Pancreas (tissue), 10 donors: Measurements from ENCODE around the gene RC3H2. TPM values are rescaled to one million over a fixed set of nuclear protein-coding genes. Genes with fewer than 3 reads are reported as not detected.
"Not testable (repeated sequence)": the region's sequence is repeated elsewhere in the genome, so short reads cannot be mapped to it uniquely, and the experiment has no call there.

ENCODE experiments used
- ATAC-seq, 4 donors: fragments of 200-7000 bp; cut with Tn5 transposase; one replicate each; pipeline versions ENCODE4 v1.8.0 to v1.9.1; 2020; ENCODE audit warnings: mild to moderate bottlenecking in 4 of 4, moderate library complexity in 4 of 4
- DNase-seq, 6 donors: peaks; one replicate each; pipeline ENCODE4 v3.0.0-alpha.2; 2020
- FAIRE-seq: peaks from 2 replicates; lab custom pipeline; 2012; peaks lifted over from hg19 to GRCh38; lab: Jason Lieb, UNC
- H3K27ac ChIP-seq, 4 donors: fragments of 200-600 bp; sonication (generic); 1 replicate in 3 of 4; 2 replicates in 1 of 4; pipeline versions ENCODE4 v1.5.0 to v1.8.0; 2020
- H3K27me3 ChIP-seq, 4 donors: fragments of 200-600 bp; one replicate each; pipeline ENCODE4 v1.8.0; 2021
- H3K36me3 ChIP-seq, 3 donors: fragments of 200-600 bp; sonication (generic) in 1 of 3; one replicate each; pipeline versions ENCODE4 v1.5.0 to v1.8.0; 2020 to 2021
- H3K4me1 ChIP-seq, 3 donors: fragments of 200-600 bp; one replicate each; pipeline ENCODE4 v1.8.0; 2021
- H3K4me3 ChIP-seq, 4 donors: fragments of 200-600 bp; sonication (generic) in 2 of 4; one replicate each; pipeline versions ENCODE4 v1.5.0 to v1.8.0; 2020 to 2021
- H3K9me3 ChIP-seq, 4 donors: fragments of 200-600 bp; one replicate each; pipeline ENCODE4 v1.8.0; 2021
- WGBS, 2 donors: extraction: QIAGEN DNeasy Blood & Tissue Kit; methylation state at CpG; one replicate each; pipeline ENCODE4 v1.1.7; 2013; 5-methylcytosine and 5-hydroxymethylcytosine counted together
- intact Hi-C, 3 donors: fragments of 100-400 bp; cut with DNase I; formaldehyde crosslinking; loops; one replicate each; pipeline versions ENCODE4 v1.11.1 to v1.14.2; 2022
- polyA plus RNA-seq, 2 donors: library from polyadenylated mRNA; stranded (reverse); fragments of 200-250 nt; gene quantifications; one replicate each; pipeline ENCODE4 v1.2.3, GENCODE V29; 2013
- total RNA-seq, 6 donors: library from RNA; stranded (reverse); fragmentation: NEBNext Ultra II Directional in 4 of 6; extraction: Animal tissue kit (Norgen Biotek cat#: 25700) in 4 of 6; gene quantifications; one replicate each; pipeline versions ENCODE4 v1.2.1 to v1.2.4, GENCODE V29; 2021 to 2023
- TF ChIP-seq, protein P1 (sequence below), 4 donors: fragments of 200-600 bp; sonication (generic) in 3 of 4; IDR thresholded peaks; one replicate each; pipeline versions ENCODE4 v1.5.0 to v1.8.0; 2021; ENCODE audit warnings: antibody characterized with exemption in 4 of 4
- donor health status: healthy with polysubstance abuse.
- donor health status: DM: no; HTN: no; CAD: no; lungs with moderate emphysema.
- donor health status: DM: no; HTN: no; CAD: no.
- donor health status: control.
- donor health status: control.
- donor health status: Bipolar disorder and iron deficiency.
- donor health status: DM: yes; HTN: yes; CAD: no.
- donor health status: DM: no; HTN: no; CAD: no.
- donor health status: DM: no; HTN: no; CAD: no.
- donor health status: DM: yes; HTN: yes; CAD: no.

The RC3H2 gene
- total and polyA plus RNA-seq, 8 donors, result 4.1 to 18.7 (median 12.1) TPM

DNA sequence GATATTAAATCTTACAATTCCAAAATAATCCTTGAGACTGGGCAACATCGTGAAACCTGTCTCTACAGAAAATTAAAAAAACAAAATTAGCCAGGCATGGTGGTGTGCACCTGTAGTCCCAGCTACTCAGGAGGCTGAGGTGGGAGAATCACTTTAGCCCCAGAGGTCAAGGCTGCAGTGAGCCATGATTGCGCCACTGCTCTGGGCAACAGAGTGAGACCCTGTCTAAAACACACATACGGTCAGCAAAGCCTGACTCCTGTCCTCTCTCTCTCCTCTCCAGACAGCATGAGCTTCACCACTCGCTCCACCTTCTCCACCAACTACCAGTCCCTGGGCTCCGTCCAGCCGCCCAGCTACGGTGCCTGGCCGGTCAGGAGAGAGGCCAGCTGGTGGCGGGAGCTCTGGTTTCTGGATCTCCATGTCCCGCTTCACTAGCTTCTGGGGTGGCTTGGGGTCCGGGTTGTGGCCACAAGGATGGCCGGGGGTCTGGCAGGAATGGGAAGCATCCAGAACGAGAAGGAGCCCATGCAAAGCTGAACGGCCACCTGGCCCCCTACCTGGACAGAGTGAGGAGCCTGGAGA is 67.8 kb downstream of the RC3H2 start:
- Histone ChIP-seq H3K4me3 (no peak overlapping the region), H3K4me1 (no peaks in the 10 kb centered on the region), H3K27me3 (no peaks in the 10 kb centered on the region), H3K27ac (no peak overlapping the region), H3K36me3 (no peaks in the 10 kb centered on the region), H3K9me3 (no peaks in the 10 kb centered on the region)
- DNase-seq (peak in 1 of 6 donors; percentile 56), ATAC-seq (no peak), FAIRE-seq (no peak)
- TF ChIP-seq, protein P1, sequence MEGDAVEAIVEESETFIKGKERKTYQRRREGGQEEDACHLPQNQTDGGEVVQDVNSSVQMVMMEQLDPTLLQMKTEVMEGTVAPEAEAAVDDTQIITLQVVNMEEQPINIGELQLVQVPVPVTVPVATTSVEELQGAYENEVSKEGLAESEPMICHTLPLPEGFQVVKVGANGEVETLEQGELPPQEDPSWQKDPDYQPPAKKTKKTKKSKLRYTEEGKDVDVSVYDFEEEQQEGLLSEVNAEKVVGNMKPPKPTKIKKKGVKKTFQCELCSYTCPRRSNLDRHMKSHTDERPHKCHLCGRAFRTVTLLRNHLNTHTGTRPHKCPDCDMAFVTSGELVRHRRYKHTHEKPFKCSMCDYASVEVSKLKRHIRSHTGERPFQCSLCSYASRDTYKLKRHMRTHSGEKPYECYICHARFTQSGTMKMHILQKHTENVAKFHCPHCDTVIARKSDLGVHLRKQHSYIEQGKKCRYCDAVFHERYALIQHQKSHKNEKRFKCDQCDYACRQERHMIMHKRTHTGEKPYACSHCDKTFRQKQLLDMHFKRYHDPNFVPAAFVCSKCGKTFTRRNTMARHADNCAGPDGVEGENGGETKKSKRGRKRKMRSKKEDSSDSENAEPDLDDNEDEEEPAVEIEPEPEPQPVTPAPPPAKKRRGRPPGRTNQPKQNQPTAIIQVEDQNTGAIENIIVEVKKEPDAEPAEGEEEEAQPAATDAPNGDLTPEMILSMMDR (IDR thresholded peaks at IDR 0.05), result no peak
- WGBS, 2 donors, result 87 to 92% methylated on average over 14 of the region's 14 CpGs
- intact Hi-C loops, result no loop called here

- ATAC-seq, result no peak
- DNase-seq, result no peak
- FAIRE-seq, result no peak
- Histone ChIP-seq H3K4me1 (no peaks in the 10 kb centered on the region), H3K36me3 (no peaks in the 10 kb centered on the region), H3K9me3 (no peaks in the 10 kb centered on the region), H3K27me3 (no peaks in the 10 kb centered on the region), H3K27ac (no peak overlapping the region), H3K4me3 (no peak overlapping the region)
- WGBS, 2 donors, result 59 to 75% methylated on average over 4 of the region's 4 CpGs
- intact Hi-C loops, result no loop called here
- TF ChIP-seq, protein P1 (IDR thresholded peaks at IDR 0.05), result no peak
Observed at GRCh38 chr9:122835313-122835731, 69.8 kb downstream of the RC3H2 start.

DNA sequence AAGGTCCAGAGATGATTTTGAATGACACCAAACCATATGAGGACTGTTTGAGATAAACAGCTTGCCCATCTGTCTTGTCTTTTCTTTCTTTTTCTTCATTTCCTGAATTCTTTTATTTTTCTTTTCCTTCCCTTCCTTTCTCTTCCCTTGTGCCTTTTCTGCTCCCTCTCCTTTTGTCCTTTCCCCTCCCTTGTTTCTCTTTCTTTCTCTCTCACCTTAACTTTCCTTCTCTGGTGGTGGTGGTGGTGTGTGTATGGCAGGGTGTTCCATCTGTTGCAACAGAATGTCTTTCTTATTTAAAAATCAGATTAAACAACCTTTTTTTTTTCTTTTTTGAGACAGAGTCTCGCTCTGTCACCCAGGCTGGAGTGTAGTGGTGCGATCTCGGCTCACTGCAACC is 73.0 kb downstream of the RC3H2 start:
- no peak for ATAC-seq
- Histone ChIP-seq H3K27me3 (no peaks in the 10 kb centered on the region), H3K9me3 (no peaks in the 10 kb centered on the region), H3K27ac (no peak overlapping the region), H3K4me3 (no peak overlapping the region), H3K36me3 (no peaks in the 10 kb centered on the region), H3K4me1 (peaks cover 2 to 6% (median 4%) of the 10 kb centered on the region in 3 donors)
- intact Hi-C loops, result no loop called here
- 76 to 85% methylated on average over 3 of the region's 3 CpGs for WGBS, 2 donors
- DNase-seq, result no peak
- TF ChIP-seq, protein P1 (IDR thresholded peaks at IDR 0.05), result no peak
- FAIRE-seq, result no peak

- 65 to 68% methylated on average over 18 of the region's 18 CpGs for WGBS, 2 donors
- H3K27me3 ChIP-seq, ATAC-seq, H3K36me3 ChIP-seq, DNase-seq, intact Hi-C loops, FAIRE-seq, H3K9me3 ChIP-seq: not testable (repeated sequence)
- Histone ChIP-seq H3K27ac (peak overlapping the region; percentile 81 to 95 (median 87)), H3K4me3 (peak overlapping the region; percentile 87 to 99 (median 94)), H3K4me1 (peaks cover 6 to 18% (median 9%) of the 10 kb centered on the region in 3 donors)
Observed at GRCh38 chr9:122828965-122829284, 76.2 kb downstream of the RC3H2 start.

GRCh38 chr9:122827761-122828093 is 77.4 kb downstream of the RC3H2 start:
- intact Hi-C loops, result no loop called here
- DNase-seq (no peak), ATAC-seq (peak in 1 of 4 donors; percentile 15), FAIRE-seq (no peak)
- TF ChIP-seq, protein P1 (IDR thresholded peaks at IDR 0.05), result no peak
- H3K36me3 ChIP-seq, result peaks cover 0 to 6% (median 0%) of the 10 kb centered on the region in 3 donors
- no peaks in the 10 kb centered on the region for H3K27me3 ChIP-seq
- H3K27ac ChIP-seq, result peak overlapping the region; percentile 81 to 95 (median 87)
- 1% methylated on average over 8 of the region's 8 CpGs for WGBS, 2 donors
- peaks cover 6 to 18% (median 9%) of the 10 kb centered on the region in 3 donors for H3K4me1 ChIP-seq
- H3K9me3 ChIP-seq, result no peaks in the 10 kb centered on the region
- peak overlapping the region; percentile 87 to 99 (median 94) for H3K4me3 ChIP-seq
